Fibroblast of mammary gland (primary cell): ENCODE results near the gene CXCR4.

Experiments used
- DNase-seq: peaks from one replicate; pipeline ENCODE4 v3.0.0-alpha.2; 2010; ENCODE audit warnings: low read depth
- H3K4me3 ChIP-seq: 2 replicates; pipeline ENCODE4 v1.5.1; 2011; ENCODE audit warnings: low read depth, mild to moderate bottlenecking, low read length, moderate library complexity; ENCODE audit not compliant: control insufficient read depth
- CTCF ChIP-seq: conservative IDR thresholded peaks from 2 replicates; pipeline ENCODE4 v1.5.1; 2011; ENCODE audit warnings: low read depth, low read length, inconsistent platforms; ENCODE audit not compliant: control insufficient read depth, insufficient read depth

The CXCR4 gene

GRCh38 chr2:136110526-136110925 lies 7.4 kb downstream of the CXCR4 start:
- TF ChIP-seq CTCF = no peak
- no peak for DNase-seq
- no peak overlapping the region for H3K4me3 ChIP-seq

GRCh38 chr2:136108463-136108862 lies 9.5 kb downstream of the CXCR4 start:
- no peak overlapping the region for H3K4me3 ChIP-seq
- TF ChIP-seq CTCF = no peak
- DNase-seq = no peak

- no peak overlapping the region for H3K4me3 ChIP-seq
- no peak for TF ChIP-seq CTCF
- no peak for DNase-seq
These were observed 10.6 kb downstream of the CXCR4 start for GRCh38 chr2:136107051-136108033.

GRCh38 chr2:136106505-136106904 lies 11.4 kb downstream of the CXCR4 start:
- no peak overlapping the region for H3K4me3 ChIP-seq
- TF ChIP-seq CTCF = no peak
- no peak for DNase-seq

GRCh38 chr2:136104977-136105376 lies 13.0 kb downstream of the CXCR4 start:
- H3K4me3 ChIP-seq = no peak overlapping the region
- no peak for TF ChIP-seq CTCF
- DNase-seq = no peak

GRCh38 chr2:136101042-136101441 lies 16.9 kb downstream of the CXCR4 start:
- no peak overlapping the region for H3K4me3 ChIP-seq
- no peak for DNase-seq
- no peak for TF ChIP-seq CTCF
